ENCODE data around the gene ICE2.

GRCh38 chr15:60480888-60481287 is 1.9 kb upstream of the ICE2 start:
- TF ChIP-seq CTCF (IDR thresholded peaks at IDR 0.05), result no peak
- no peak for TF ChIP-seq POLR2A (IDR thresholded peaks at IDR 0.05)

Measured in lower leg skin (tissue), 3 donors.